K562 (cell line): ENCODE data around the gene CELF4. TPM values are rescaled to one million over a fixed set of nuclear protein-coding genes. Genes with fewer than 3 reads are reported as not detected.
A peak's percentile ranks its signal among the peaks of the same experiment; 100 is the strongest.

Experiments
- ATF1 ChIP-seq, 2 experiments: fragments of 450-650 bp in 1 of 2; IDR thresholded peaks; 2 replicates each; pipeline ENCODE4 v1.6.1; 2016; ENCODE audit warnings: missing compliant biosample characterization in 1 of 2, missing genetic modification characterization in 1 of 2
- CHCHD3 ChIP-seq: fragments of 250-450 bp; sonication (Bioruptor Pico); IDR thresholded peaks from 2 replicates; pipeline ENCODE4 v2.1.2; 2022; ENCODE audit warnings: mild to moderate bottlenecking
- DPF2 ChIP-seq: fragments of 450-650 bp; IDR thresholded peaks from 2 replicates; pipeline ENCODE4 v1.6.1; 2016
- FOXA3 ChIP-seq, 2 experiments: fragments of 450-650 bp in 1 of 2; sonication (generic) in 1 of 2; formaldehyde crosslinking; IDR thresholded peaks in 1 of 2; conservative IDR thresholded peaks in 1 of 2; 2 replicates each; pipeline versions ENCODE4 v1.4.0 to v1.8.0; 2020 to 2022; ENCODE audit warnings: mild to moderate bottlenecking in 2 of 2, missing genetic modification reagents in 1 of 2
- GTF2F1 ChIP-seq: IDR thresholded peaks from 2 replicates; pipeline ENCODE4 v1.6.1; 2011; ENCODE audit warnings: low read depth, low read length, improper control_type of control experiment
- HCFC1 ChIP-seq: IDR thresholded peaks from 2 replicates; pipeline ENCODE4 v1.6.1; 2012; ENCODE audit warnings: low read depth, low read length, improper control_type of control experiment
- JUN ChIP-seq, 2 experiments: sonication (generic) in 1 of 2; formaldehyde crosslinking in 1 of 2; IDR thresholded peaks; 2 replicates each; pipeline versions ENCODE4 v1.6.1 to v1.8.0; 2012 to 2022; ENCODE audit warnings: borderline replicate concordance in 2 of 2, mild to moderate bottlenecking in 2 of 2, improper control_type of control experiment in 1 of 2, low read depth in 1 of 2, low read length in 1 of 2, missing genetic modification reagents in 1 of 2
- NCOA4 ChIP-seq: fragments of 450-650 bp; IDR thresholded peaks from 2 replicates; pipeline ENCODE4 v1.6.1; 2018; ENCODE audit warnings: mild to moderate bottlenecking; ENCODE audit not compliant: partially characterized antibody
- PRDM10 ChIP-seq: fragments of 450-650 bp; IDR thresholded peaks from 2 replicates; pipeline ENCODE4 v1.6.1; 2018; ENCODE audit not compliant: partially characterized antibody
- SMAD4 ChIP-seq: fragments of 250-450 bp; sonication (Bioruptor Pico); conservative IDR thresholded peaks from 2 replicates; pipeline ENCODE4 v1.8.0; 2021; ENCODE audit warnings: inconsistent platforms, mild to moderate bottlenecking, moderate library complexity
- SMC3 ChIP-seq: conservative IDR thresholded peaks from 2 replicates; pipeline ENCODE4 v1.6.1; 2011; ENCODE audit warnings: low read depth, low read length, improper control_type of control experiment; ENCODE audit not compliant: insufficient read depth
- SP2 ChIP-seq: IDR thresholded peaks from 2 replicates; pipeline ENCODE4 v1.6.1; 2011; ENCODE audit warnings: mild to moderate bottlenecking, low read depth, low read length, moderate library complexity; ENCODE audit not compliant: poor library complexity, severe bottlenecking; ENCODE audit errors: extremely low read depth
- STAT6 ChIP-seq: sonication (generic); formaldehyde crosslinking; IDR thresholded peaks from 2 replicates; pipeline ENCODE4 v1.8.1; 2023; ENCODE audit warnings: mild to moderate bottlenecking, missing genetic modification reagents
- ZBTB26 ChIP-seq: fragments of 450-650 bp; formaldehyde crosslinking; IDR thresholded peaks from 2 replicates; pipeline ENCODE4 v1.4.0; 2022; ENCODE audit warnings: missing genetic modification characterization
- ZFPM2 ChIP-seq: fragments of 250-450 bp; sonication (Bioruptor Pico); IDR thresholded peaks from 2 replicates; pipeline ENCODE4 v1.5.1; 2022; ENCODE audit warnings: mild to moderate bottlenecking
- ZNF232 ChIP-seq: sonication (generic); formaldehyde crosslinking; IDR thresholded peaks from 2 replicates; pipeline ENCODE4 v1.8.0; 2022; ENCODE audit warnings: mild to moderate bottlenecking, missing genetic modification reagents
- ZNF57 ChIP-seq: fragments of 450-650 bp; formaldehyde crosslinking; IDR thresholded peaks from 2 replicates; pipeline ENCODE4 v1.4.0; 2020; ENCODE audit warnings: mild to moderate bottlenecking, moderate library complexity
- polyA plus RNA-seq, 8 experiments: library from polyadenylated mRNA; depleted of rRNA in 4 of 8; stranded (reverse) in 5 of 8; unstranded in 3 of 8; fragments of >200 nt; fragmentation: Nextera tagmentation in 2 of 8; fragmentation: Illumina TruSeq in 1 of 8; extraction: Ambion mirVana in 2 of 8; extraction: Trizol in 1 of 8; gene quantifications; 2 replicates each; pipeline versions ENCODE4 v1.2.1 to v1.2.3, GENCODE V29; 2011 to 2014; ENCODE audit warnings: inconsistent platforms in 1 of 8, missing spikeins in 1 of 8
- total RNA-seq, 7 experiments: library from RNA; depleted of rRNA in 6 of 7; stranded (reverse); fragments of >200 nt in 6 of 7; fragmentation: Illumina TruSeq in 2 of 7; extraction: Trizol in 2 of 7; gene quantifications; 2 replicates each; pipeline versions ENCODE4 v1.2.1 to v1.2.3, GENCODE V29; 2011 to 2021; ENCODE audit warnings: low replicate concordance in 1 of 7

Gene CELF4
- total and polyA plus RNA-seq, 9 of the 15 experiments (the other 6 are each of a cell fraction or from before 2014, with no cell fraction given) = 0.04 to 0.24 (median 0.07) TPM; not detected in 3

GRCh38 chr18:37270038-37270665 is 295.4 kb downstream of the CELF4 start (continued):
- TF ChIP-seq STAT6 (CRISPR knock-in tag) (no peak), CHCHD3 (CRISPR knock-in tag) (no peak), ZNF232 (CRISPR knock-in tag) (peak; percentile 99), SMAD4 (CRISPR knock-in tag) (peak; percentile 92), ZBTB26 (CRISPR knock-in tag) (no peak), SP2 (no peak), ATF1 (CRISPR knock-in tag; IDR thresholded peaks at IDR 0.05) (peak; percentile 82), ATF1 (tag; IDR thresholded peaks at IDR 0.05) (peak; percentile 47), ZNF57 (CRISPR knock-in tag) (no peak), DPF2 (no peak), HCFC1 (peak; percentile 49; the same call in 1 of the 2 replicates), SMC3 (no peak), ZFPM2 (CRISPR knock-in tag) (0 out of 2 replicates have a peak, but pooled peaks have one; percentile 23), FOXA3 (CRISPR knock-in tag; conservative IDR thresholded peaks at IDR 0.05 in 1 of 2, IDR thresholded peaks at IDR 0.05 in 1 of 2) (peak in 1 of 2 experiments; percentile 89; a peak in 2 of 4 replicates), NCOA4 (no peak), PRDM10 (no peak), JUN (IDR thresholded peaks at IDR 0.05; ENCODE audit: borderline replicate concordance, low read depth, low read length) (no peak), JUN (CRISPR knock-in tag; IDR thresholded peaks at IDR 0.05; ENCODE audit: borderline replicate concordance) (peak; percentile 95), GTF2F1 (no peak)
